Smooth muscle cell of the brain vasculature (primary cell): Measurements from ENCODE around the gene RASGRP3.
"Not testable (repeated sequence)": the region's sequence is repeated elsewhere in the genome, so short reads cannot be mapped to it uniquely, and the experiment has no call there.

Source experiments
- DNase-seq: peaks from one replicate; pipeline ENCODE4 v3.0.0-alpha.2; 2012; ENCODE audit warnings: low read depth, low spot score

RASGRP3 gene

DNA sequence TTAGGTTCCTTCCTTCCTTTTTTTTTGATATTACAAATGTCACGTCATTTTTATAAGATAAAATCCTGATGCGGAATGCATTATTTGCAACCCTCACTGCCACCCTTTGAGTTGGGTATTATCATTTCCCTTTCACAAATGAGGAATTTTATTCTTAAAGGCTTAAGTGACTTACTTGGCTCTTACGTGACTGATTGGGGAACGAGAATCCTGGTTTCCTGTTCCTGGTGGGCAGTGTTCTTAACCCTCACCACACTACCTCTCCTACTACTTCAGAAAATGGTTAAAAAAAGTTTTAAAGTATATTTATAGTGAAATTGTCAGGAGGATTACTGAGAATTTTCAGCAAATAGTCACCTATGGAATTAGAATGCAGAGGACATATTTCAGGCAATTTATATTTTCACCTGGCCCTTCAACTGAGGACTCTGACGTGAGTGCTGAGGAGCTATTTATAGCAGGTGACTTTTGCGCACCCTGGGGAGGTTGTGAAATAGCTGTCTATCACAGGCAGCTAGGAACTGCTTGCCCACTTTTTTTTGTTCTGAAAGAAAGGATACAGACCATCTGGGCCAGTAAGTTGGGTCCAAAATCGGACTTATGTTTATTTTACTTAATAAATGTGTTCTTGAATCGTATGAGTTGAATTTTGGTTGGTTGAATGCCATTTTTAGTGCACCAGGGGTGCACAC is 18.7 kb upstream of the RASGRP3 start:
- DNase-seq: no peak

DNA sequence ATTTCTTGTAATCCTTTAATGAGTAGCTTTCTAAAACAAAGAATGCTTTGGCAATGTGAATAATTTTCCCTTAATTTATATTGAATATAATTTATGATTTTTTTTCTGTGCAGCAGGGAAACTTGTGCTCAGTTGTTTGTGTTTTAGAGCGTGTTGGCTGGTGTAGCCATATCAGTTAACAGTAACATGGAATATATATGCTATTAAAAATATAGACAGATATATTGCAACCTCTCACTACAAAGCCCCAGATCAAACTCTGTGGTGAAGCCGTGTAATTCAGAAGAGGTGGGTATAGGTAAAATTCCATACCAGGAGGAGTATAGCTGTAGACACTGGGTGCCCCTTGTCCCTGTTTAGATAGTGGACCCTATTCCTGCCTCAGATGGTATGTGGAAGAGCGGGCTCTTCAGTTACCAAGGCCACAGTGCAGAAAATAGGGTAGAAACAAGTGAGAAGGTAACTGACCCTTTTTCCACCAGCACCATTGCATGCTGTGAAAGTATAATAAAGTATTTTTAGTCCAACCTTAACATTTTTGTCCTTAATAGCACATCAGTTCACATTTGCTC is 18.1 kb upstream of the RASGRP3 start:
- DNase-seq: no peak

DNA sequence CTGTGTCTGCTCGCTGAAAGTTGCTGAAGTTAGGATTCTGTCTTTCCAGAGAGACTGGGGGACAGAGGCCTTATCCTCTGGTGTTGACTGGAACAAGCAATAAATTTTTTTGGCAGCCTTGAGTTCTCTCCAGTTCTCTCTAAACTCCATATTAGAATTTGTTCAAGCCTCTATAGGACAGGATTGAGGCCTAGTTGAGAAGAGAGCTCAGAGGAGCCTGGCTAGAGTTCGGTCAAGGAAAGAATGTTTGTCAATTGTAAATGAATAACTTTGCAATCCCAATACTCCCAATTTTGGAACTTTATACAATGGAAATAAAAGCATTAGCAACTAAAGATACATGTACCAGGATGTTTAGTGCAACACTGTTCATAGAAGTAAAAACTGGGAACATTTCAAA is 16.7 kb upstream of the RASGRP3 start:
- DNase-seq: no peak

DNA sequence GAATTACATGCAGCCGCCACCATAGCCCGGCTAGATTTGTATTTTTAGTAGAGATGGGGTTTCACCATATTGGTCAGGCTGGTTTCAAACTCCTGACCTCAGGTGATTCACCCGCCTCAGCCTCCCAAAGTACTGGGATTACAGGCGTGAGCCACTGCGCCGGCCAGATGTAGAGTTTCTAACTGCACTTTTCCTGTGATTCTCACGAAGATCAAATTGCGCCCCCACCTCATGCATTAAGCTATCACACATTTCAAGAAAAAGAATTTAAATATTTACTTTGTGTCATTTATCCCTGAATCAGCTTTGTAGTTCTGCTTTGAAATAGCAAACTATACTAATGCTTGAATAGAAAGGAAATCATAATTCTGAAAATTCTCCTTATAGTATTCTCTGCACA is 13.9 kb upstream of the RASGRP3 start:
- DNase-seq: not testable (repeated sequence)

DNA sequence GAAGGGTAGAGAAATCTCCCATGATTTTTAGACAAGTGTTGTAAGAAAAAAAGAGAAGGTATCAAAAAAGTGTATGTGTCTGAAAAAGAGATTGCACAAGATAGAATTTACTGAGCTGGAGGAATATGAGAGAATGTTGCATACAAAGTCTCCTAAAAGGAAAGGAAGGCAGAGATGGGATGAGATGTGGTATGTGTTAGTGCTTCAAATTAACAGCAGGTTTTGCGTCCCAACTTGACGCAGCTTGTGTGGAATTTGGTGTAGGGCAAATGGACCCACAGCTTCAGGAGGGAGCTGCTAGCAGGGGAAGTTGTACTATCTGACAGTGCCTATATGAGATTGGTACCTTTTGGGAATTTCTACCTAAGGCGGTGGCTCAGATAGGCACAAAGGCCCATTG is 9.0 kb upstream of the RASGRP3 start:
- no peak for DNase-seq

DNA sequence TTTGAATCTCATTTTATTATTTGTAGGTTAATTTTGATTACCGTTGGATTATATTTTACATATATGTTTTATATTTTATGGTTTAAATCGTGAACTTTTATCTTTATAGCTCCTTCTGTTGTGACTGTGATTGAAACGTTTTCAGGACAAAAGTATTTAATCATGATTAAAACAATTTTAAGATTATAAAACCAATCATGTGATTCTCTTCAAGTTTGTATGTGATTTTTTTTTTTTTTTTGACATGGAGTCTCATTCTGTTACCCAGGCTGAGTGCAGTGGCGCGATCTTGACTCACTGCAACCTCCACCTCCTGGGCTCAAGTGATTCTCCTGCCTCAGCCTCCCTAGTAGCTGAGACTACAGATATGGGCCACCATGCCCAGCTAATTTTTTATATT is 7.2 kb upstream of the RASGRP3 start:
- DNase-seq: no peak

DNA sequence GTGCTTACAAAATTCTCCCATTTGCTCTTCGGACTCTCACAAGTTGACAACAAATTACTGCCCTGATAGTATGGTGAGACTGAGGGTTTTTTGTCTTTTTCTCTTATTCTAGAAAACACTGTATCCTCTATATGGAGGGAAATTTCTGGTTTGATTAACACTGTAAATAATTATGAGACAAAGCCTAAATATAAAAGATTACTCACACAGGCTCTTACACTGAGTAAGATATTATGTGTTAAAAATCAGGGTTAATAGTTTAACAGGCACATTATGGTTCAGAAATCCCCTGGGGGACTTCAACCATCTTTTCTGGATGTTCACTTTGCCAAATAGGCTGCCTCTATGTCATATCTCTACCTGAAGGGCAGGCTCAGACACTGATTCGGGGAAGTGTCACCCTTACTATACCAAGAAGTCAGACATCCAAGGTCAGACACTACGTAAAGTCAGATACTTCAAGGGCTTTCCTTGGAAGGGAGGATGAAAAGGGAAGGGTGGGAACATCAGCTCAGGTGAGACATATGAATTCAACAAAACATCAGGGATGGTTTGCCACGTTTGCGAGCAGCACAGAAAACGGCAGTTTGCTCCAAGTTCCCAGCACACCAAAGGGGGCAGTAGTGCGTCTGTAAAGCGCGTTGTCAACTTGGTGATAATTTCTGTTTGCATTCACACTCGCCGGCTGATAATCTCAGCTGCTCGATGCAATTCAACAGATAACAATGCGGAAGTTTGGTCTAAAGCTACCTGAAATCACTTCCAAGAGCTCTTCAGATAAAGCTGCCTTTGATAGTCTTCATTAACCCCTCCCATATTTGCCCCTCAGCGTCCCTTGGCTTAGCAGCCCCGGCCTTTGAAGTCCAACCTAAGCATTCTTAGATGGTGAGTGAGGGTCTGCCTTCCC is 972 bp upstream of the RASGRP3 start:
- DNase-seq: peak; percentile 56

DNA sequence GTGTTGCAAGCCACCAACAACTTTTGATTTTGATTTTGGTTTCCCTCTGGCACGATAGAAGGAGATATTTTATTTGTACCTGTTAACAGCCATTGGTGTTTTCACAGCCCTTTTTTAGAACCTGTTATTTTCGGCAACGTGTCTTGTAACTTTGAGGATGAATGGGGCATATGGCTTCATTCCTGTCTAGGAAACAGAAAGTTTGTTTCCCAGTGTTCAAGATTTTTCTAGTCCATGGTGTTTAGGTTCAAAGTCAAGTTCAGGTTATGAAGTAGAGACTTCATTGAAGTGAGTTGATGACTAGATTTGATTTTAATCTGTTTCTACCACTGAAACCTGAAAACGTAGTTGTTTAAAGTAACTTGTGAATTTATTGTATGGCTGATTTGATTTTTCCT is 343 bp downstream of the RASGRP3 start:
- DNase-seq: no peak

DNA sequence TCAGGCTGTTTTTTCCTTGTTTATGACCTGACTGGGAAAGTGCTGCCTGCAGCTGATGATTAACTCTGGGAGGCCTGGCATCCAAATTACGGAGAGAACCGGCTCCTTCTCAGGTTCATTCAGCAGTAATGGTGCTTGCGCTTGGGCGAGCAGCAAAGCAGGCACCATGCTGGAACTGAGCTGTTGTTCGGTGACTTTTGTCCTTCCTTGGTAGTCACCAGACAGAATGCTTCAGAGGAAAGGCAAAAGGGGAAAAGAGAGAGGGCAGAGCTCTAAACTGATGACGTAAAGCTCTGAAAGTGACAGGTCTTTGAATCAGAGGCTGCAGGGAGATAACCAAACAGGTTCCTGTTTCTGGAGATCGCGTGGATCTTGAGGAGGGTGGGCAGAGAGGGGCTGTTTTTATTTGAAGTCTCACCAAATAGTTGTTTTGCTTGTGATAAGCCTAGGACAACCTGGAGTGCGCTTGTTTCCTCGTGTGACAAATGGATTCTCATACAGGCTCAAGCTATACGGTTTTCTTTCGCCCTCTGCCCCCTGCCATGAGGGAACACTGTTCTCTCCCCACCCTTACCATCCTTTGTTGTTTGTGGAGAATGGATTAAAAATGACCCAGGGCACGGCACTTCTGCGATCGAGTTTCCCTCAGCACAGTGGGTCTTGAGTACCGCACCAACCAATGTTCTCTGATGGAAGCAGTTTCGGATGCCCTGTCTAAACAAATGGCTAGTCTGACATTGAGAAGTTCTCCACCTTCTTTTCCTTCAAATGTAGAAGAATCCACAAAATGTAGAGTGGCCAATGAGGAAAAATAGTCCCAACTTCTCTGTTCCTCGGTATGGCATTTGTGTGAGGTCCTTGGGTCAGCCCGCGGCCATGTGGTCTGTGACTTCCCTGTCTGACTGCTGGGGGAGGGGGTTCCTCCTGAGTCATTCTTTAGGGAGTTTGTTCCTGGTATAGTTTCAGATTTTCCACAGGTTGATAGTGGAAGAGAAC is 1.3 kb downstream of the RASGRP3 start:
- no peak for DNase-seq

DNA sequence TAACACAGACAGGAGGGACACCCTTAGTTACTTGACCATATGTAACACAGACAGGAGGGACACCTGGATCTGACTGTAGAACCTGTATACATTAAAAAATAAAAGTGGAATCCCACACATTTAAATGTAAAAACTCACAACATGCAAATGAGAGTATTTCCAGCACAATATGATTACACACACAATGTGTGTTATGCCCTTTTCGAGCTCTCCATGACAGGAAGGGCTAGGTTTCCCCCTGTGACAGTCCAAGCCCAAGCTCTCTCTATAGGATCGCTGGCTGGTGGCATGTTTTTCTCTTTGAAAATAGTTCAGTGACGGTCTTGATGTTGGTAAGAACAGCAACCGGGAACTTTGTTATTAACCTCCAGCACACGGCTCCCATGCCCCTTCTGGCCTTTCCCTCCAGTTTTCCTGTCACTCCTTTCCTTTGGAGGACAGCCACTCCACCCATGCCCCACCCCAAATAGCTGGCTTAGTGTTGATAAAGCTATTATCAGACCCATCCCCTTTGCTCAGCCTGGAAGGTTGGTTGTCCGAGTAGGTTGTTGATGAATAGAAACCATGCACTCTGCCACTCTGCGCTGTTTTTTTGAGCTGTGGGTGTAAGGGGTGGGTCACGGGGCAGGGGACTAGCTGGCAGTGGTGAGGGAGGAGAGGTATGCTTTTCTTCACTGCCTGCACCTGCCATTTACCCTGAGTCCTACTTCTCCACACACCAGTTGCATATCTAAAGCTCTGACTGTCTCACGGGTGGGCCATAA is 2.7 kb downstream of the RASGRP3 start:
- DNase-seq: no peak

DNA sequence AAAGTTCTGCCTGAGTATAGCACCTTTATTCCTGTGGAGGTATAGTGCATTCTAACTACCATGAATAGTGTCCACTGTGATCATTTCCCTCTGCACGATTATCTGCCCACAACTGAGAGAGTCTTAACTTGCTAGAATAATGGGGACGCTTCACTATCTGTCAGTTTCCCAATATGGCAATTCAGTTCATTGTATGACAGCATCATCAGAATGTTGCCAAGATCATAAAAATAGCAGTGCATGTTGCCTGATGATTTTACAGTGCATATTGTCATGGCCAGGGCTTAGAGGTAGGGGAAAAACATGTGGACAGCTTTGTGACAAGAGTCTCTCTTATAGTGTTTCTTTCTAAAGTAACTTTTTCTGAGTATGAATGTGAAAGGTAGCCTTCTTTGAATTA is 6.1 kb downstream of the RASGRP3 start:
- no peak for DNase-seq

DNA sequence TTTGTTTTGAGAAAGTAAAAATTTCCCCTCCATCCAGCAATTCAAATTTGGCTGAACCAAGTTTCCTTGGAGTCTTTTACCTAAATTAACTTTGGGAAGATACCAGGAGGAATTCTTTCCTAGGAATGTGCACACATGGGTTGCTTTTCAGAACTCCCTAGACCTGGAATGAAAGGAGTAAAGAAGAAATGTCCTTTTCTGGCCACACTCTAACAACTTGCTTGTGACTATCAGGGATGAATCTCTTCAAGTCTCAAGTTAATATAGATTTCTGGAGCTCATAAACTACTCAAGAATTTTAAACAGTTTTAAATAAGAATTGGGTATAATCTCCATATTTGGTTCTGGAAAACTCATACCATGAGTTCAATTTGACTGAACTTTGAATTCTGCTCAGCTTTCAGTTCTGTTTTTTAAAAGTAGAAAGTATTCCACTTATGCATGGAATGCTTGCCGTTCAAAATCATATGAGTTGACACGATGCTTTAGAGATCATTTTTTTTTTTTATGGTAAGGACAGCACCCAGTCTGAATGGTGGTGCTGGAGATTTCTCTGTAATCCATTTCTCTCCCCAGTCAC is 7.7 kb downstream of the RASGRP3 start:
- DNase-seq: no peak

DNA sequence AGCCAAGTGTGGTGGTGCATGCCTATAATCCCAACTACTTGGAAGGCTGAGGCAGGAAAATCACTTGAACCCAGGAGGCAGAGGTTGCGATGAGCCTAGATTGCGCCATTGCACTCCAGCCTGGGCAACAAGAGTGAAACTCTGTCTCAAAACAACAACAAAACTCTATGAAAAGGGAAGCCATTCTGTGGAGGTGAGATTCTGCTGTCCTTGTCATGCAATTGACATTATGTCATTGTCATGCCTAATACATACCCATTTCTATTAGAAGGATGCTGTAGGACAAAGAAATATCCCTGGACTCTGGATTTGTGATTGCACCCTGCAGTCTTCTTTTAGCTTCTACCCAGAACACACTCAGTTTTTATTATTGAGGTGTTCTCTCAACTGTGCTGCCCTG is 8.6 kb downstream of the RASGRP3 start:
- no peak for DNase-seq

DNA sequence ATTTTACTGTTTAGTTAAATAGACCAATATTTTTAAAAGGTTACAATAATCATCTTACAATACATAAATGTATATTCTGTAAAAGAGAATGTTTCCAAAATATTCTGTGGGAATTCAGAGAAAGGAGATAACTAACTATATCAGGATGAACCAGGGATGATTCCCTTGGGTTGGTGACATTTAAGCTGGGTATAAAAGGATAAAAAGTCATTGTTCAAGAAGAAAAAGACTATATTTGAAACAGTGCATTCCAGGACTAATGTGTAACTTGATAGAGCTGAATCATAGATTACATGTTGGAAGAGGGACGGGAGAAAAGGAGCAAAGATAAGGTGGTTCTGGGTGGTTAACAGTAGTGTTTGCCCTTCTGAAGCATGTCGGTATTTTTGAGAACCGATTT is 10.1 kb downstream of the RASGRP3 start:
- DNase-seq: no peak

DNA sequence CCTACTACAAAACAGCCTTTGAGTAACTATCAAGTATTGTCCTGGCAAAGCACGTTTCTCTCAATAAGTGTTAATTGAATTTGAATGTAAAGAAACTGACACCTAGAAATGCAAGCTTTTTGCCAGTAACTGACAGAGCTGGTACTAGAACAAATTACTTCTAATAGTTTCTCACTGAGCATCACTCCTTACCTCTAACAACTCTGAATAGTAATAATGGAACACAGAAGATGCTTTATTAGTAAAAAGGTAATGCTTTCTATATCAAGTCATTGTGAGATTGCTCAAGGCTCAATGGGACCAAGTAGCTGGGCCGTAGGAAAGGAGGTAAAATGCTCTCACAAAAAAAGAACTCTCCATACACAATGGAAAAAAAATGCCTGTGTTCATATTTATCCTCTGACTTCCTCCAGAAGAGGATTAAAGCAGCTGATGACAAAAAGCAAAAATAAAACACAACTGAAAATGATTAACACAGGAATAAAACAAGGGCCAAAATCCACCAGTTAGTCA is 11.8 kb downstream of the RASGRP3 start:
- DNase-seq: no peak

DNA sequence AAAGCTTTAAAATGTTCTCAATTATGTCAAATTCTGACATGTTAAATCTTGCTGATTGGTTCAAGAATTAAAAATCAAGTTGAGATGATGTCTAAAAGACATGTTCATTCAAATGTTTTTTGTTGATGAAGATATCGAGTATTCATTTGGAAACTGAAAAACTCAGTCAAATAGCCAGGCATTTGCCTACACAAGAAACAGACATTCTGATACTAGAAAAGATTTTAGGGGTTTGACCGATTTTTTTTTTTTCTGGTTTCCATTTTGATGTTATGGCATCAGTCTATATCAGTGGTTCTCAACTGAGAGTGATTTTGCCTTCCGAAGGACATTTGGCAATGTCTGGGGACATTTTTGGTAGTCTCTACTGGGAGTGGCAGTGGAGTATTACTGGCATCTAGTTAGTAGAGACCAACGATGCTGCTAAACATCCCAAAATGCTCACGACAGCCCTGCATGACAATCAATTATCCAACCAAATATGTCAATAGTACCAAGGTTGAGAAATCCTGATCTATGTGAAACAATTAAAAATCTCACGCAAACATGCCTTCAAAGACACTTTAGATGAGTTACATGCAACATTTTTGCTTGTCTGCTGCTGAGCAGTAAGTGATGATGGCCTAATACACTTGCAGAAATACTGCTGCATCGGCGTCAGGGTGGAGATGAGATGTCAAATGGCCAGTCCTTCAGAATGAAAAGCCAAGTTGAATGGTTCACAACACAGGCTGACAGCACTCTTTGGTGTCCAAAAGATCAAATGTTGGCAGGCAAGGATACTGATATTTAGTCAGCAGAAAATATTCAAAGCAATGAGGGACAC is 12.5 kb downstream of the RASGRP3 start:
- no peak for DNase-seq

DNA sequence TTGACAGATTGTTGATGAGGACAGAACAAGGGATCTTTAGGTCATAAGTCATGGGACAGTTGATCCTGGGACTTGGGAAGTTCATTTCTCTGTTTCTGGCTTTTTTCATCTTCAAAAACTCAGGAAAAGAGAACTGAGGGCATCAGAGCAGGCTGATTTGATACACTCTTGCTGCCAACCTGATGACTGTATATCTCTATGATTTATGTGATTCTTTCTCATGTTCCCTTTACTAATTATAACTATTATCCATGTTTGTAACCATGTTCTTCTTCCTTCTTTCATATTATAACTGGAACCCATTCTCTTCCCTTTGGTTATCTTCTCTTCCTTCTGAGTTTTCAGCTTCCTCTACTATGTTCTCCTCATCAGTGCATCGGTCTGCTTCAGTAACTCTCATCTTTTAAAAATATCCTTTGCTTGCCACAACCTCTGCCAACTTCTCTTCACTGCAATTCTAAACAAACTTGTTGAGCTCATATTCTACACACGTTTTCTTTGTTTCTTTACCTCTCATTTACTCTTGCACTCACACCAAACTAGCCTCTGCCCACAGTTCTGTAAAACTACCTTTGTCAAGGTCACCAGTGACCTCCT is 13.5 kb downstream of the RASGRP3 start:
- no peak for DNase-seq

DNA sequence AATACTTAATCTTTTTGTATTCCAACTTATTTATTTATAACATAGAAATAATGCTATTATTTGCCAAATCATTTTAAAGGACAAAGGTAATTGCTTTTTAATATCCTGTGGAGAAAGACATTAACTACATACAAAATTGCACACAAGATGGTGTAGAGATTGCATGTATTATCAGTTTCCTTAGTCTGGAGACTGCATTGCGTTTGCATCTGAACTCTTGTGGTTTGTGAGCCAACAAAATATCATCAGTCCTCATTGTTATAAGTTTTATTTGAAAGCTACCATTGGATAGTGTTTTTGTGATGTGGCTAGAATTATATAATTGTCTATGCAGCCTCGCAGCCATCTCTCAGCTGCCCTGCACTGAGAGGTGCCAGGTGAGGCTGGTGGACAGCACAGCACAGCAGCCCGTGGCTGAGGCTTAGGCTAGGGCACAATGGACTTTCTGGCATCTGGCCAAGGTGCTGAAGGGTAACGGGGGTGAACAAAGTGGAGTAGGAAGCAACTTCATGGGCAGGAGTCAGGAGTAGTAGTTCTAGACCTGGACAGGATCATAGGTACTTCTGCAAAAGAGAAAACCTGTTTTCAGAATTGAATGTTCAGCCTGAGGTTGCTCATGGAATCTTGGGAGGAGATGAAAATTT is 15.1 kb downstream of the RASGRP3 start:
- no peak for DNase-seq
